ENCODE results near the gene PSMB11.

DNA sequence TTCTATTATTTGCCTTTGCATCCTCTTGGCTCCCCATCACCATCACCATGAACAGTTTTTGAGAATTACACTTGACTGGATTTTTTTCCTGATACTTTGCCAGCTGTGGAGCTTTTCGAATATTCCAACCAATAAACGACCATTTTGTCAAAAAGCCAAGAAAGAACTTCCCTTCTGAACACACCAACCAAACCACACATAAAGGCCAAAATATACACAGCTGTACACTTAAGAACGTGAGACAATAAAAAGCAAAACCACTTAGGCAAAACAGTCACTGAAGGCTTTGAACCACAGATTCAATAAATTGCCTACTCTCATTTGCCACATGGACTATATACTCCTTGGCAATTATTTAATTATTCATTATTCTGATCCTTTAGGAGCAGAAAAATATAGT is 33.2 kb upstream of the PSMB11 start:
- TF ChIP-seq, protein P1, sequence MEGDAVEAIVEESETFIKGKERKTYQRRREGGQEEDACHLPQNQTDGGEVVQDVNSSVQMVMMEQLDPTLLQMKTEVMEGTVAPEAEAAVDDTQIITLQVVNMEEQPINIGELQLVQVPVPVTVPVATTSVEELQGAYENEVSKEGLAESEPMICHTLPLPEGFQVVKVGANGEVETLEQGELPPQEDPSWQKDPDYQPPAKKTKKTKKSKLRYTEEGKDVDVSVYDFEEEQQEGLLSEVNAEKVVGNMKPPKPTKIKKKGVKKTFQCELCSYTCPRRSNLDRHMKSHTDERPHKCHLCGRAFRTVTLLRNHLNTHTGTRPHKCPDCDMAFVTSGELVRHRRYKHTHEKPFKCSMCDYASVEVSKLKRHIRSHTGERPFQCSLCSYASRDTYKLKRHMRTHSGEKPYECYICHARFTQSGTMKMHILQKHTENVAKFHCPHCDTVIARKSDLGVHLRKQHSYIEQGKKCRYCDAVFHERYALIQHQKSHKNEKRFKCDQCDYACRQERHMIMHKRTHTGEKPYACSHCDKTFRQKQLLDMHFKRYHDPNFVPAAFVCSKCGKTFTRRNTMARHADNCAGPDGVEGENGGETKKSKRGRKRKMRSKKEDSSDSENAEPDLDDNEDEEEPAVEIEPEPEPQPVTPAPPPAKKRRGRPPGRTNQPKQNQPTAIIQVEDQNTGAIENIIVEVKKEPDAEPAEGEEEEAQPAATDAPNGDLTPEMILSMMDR (IDR thresholded peaks at IDR 0.05) = no peak
- TF ChIP-seq POLR2A (IDR thresholded peaks at IDR 0.05) = no peak
